A549 (cell line): Measurements from ENCODE around the gene QPCT. TPM values are rescaled to one million over a fixed set of nuclear protein-coding genes. Genes with fewer than 3 reads are reported as not detected.

Experiments used
- ATAC-seq, 2 experiments: fragments of 200-7000 bp in 1 of 2; fragments of >200 bp in 1 of 2; cut with Nextera tagmentation in 1 of 2; cut with Tn5 transposase in 1 of 2; 3 replicates each; pipeline versions ENCODE4 v1.8.0 to v1.9.1; 2018 to 2020; ENCODE audit warnings: mild to moderate bottlenecking in 1 of 2, moderate library complexity in 1 of 2
- CTCF ChIA-PET: fragments of 300-600 bp; sonication (Branson Sonifier 250); formaldehyde crosslinking; extraction: SDS; loops from one replicate; lab custom pipeline; 2021; ENCODE audit warnings: antibody characterized with exemption, inconsistent platforms; lab: Yijun Ruan, JAX
- POLR2A ChIA-PET: fragments of 350-600 bp; formaldehyde crosslinking; extraction: SDS; loops from one replicate; lab custom pipeline; 2021; ENCODE audit warnings: antibody characterized with exemption, inconsistent platforms; lab: Yijun Ruan, JAX
- DNase-seq, 2 experiments: peaks; one replicate each; pipeline versions ENCODE4 v3.0.0 to v3.0.0-alpha.2; 2011 to 2016; ENCODE audit warnings: low read depth in 1 of 2, low spot score in 1 of 2
- FAIRE-seq: peaks from 2 replicates; lab custom pipeline; 2011; peaks lifted over from hg19 to GRCh38; lab: Jason Lieb, UNC
- H3K27ac ChIP-seq, 2 experiments: fragments of >200 bp; sonication (Bioruptor Twin); formaldehyde crosslinking; 3 replicates each; pipeline ENCODE4 v1.5.1; 2016 to 2017
- H3K4me1 ChIP-seq: fragments of >200 bp; sonication (Bioruptor Twin); formaldehyde crosslinking; 3 replicates; pipeline ENCODE4 v1.6.1; 2016
- H3K4me2 ChIP-seq: fragments of >200 bp; sonication (Bioruptor Twin); formaldehyde crosslinking; 3 replicates; pipeline ENCODE4 v1.6.1; 2016
- H3K4me3 ChIP-seq: fragments of >200 bp; sonication (Bioruptor Twin); formaldehyde crosslinking; 3 replicates; pipeline ENCODE4 v1.5.1; 2016
- H3K9me3 ChIP-seq: fragments of >200 bp; sonication (Bioruptor Twin); formaldehyde crosslinking; 3 replicates; pipeline ENCODE4 v1.6.1; 2016
- CEBPB ChIP-seq, 2 experiments: fragments of >200 bp in 1 of 2; sonication (Bioruptor Twin) in 1 of 2; formaldehyde crosslinking in 1 of 2; IDR thresholded peaks; 2 replicates each; pipeline ENCODE4 v1.6.1; 2012 to 2016
- CHD2 ChIP-seq: fragments of 150-350 bp; IDR thresholded peaks from 2 replicates; pipeline ENCODE4 v1.6.1; 2014; ENCODE audit warnings: low read length; ENCODE audit not compliant: partially characterized antibody
- CHD4 ChIP-seq: fragments of 200-600 bp; sonication (generic); IDR thresholded peaks from 2 replicates; pipeline ENCODE4 v1.6.1; 2016; ENCODE audit warnings: antibody characterized with exemption, mild to moderate bottlenecking, borderline replicate concordance
- EHF ChIP-seq: fragments of 250-450 bp; sonication (Bioruptor Pico); IDR thresholded peaks from 2 replicates; pipeline ENCODE4 v1.5.0; 2020; ENCODE audit warnings: mild to moderate bottlenecking
- EP300 ChIP-seq, 2 experiments: fragments of >200 bp; sonication (Bioruptor Twin); formaldehyde crosslinking; IDR thresholded peaks; 2 replicates in 1 of 2; 3 replicates in 1 of 2; pipeline ENCODE4 v1.6.1; 2016 to 2017
- ESRRA ChIP-seq: fragments of 150-350 bp; IDR thresholded peaks from 2 replicates; pipeline ENCODE4 v1.6.1; 2014; ENCODE audit warnings: mild to moderate bottlenecking, low read length, borderline replicate concordance
- FOXS1 ChIP-seq: fragments of 250-450 bp; sonication (Bioruptor Pico); IDR thresholded peaks from 2 replicates; pipeline ENCODE4 v1.5.0; 2020; ENCODE audit warnings: mild to moderate bottlenecking, moderate library complexity
- GATA3 ChIP-seq: IDR thresholded peaks from 2 replicates; pipeline ENCODE4 v1.6.1; 2012; ENCODE audit warnings: borderline replicate concordance
- HDAC2 ChIP-seq: fragments of 200-600 bp; sonication (generic); IDR thresholded peaks from 2 replicates; pipeline ENCODE4 v1.6.1; 2016
- HOXB13 ChIP-seq: fragments of 250-450 bp; sonication (Bioruptor Pico); IDR thresholded peaks from 2 replicates; pipeline ENCODE4 v1.5.0; 2020; ENCODE audit warnings: low read depth, mild to moderate bottlenecking, moderate library complexity
- JUNB ChIP-seq: fragments of >200 bp; sonication (Bioruptor Twin); formaldehyde crosslinking; IDR thresholded peaks from 2 replicates; pipeline ENCODE4 v1.6.1; 2016
- KDM1A ChIP-seq: fragments of 200-600 bp; sonication (generic); IDR thresholded peaks from 2 replicates; pipeline ENCODE4 v1.6.1; 2016; ENCODE audit warnings: low read depth, mild to moderate bottlenecking
- KDM5A ChIP-seq: fragments of 200-600 bp; sonication (generic); IDR thresholded peaks from 2 replicates; pipeline ENCODE4 v1.6.1; 2016; ENCODE audit warnings: antibody characterized with exemption, mild to moderate bottlenecking
- MAFK ChIP-seq: fragments of 450-650 bp; IDR thresholded peaks from 2 replicates; pipeline ENCODE4 v1.6.1; 2014; ENCODE audit not compliant: partially characterized antibody
- MYC ChIP-seq: IDR thresholded peaks from 2 replicates; pipeline ENCODE4 v1.6.1; 2012; ENCODE audit warnings: mild to moderate bottlenecking, inconsistent platforms, low read length, improper control_type of control experiment, borderline replicate concordance
- NPAS2 ChIP-seq: fragments of 250-450 bp; sonication (Bioruptor Pico); IDR thresholded peaks from 2 replicates; pipeline ENCODE4 v1.8.0; 2022; ENCODE audit warnings: mild to moderate bottlenecking, moderate library complexity, borderline replicate concordance
- POLR2A ChIP-seq: IDR thresholded peaks from 2 replicates; pipeline ENCODE4 v1.6.1; 2012; ENCODE audit warnings: mild to moderate bottlenecking, low read length
- POLR2AphosphoS2 ChIP-seq: conservative IDR thresholded peaks from 2 replicates; pipeline ENCODE4 v1.6.1; 2012; ENCODE audit warnings: low read length, improper control_type of control experiment, inconsistent platforms
- SMC3 ChIP-seq: fragments of >200 bp; sonication (Bioruptor Twin); formaldehyde crosslinking; IDR thresholded peaks from 3 replicates; pipeline ENCODE4 v1.6.1; 2018; ENCODE audit warnings: inconsistent platforms
- SREBF2 ChIP-seq: fragments of 450-650 bp; IDR thresholded peaks from 2 replicates; pipeline ENCODE4 v1.6.1; 2014; ENCODE audit warnings: mild to moderate bottlenecking, moderate library complexity
- ZC3H11A ChIP-seq: fragments of 450-650 bp; IDR thresholded peaks from 2 replicates; pipeline ENCODE4 v1.6.1; 2014; ENCODE audit warnings: antibody characterized with exemption, mild to moderate bottlenecking
- ZNF302 ChIP-seq: fragments of 250-450 bp; sonication (Bioruptor Pico); IDR thresholded peaks from 2 replicates; pipeline ENCODE4 v1.9.0; 2021; ENCODE audit warnings: inconsistent platforms, mild to moderate bottlenecking, moderate library complexity
- WGBS: methylation state at CpG from one replicate; pipeline ENCODE4 v1.1.6; 2017; ENCODE audit errors: missing lambda C conversion rate; 5-methylcytosine and 5-hydroxymethylcytosine counted together
- polyA plus RNA-seq, 4 experiments: library from polyadenylated mRNA; depleted of rRNA in 3 of 4; stranded (reverse); fragments of >200 nt; fragmentation: RNase III in 1 of 4; extraction: RNeasy Plus Mini Kit Qiagen cat#74134 plus additional on column Dnase treatment in 1 of 4; gene quantifications; 2 replicates in 3 of 4; 3 replicates in 1 of 4; pipeline ENCODE4 v1.2.3, GENCODE V29; 2011 to 2017
- TF ChIP-seq, protein P1 (sequence below): fragments of >200 bp; sonication (Bioruptor Twin); formaldehyde crosslinking; IDR thresholded peaks from 2 replicates; pipeline ENCODE4 v1.6.1; 2016
- TF ChIP-seq, protein P2 (sequence below): fragments of 200-600 bp; sonication (generic); IDR thresholded peaks from 2 replicates; pipeline ENCODE4 v1.6.1; 2016; ENCODE audit warnings: antibody characterized with exemption, mild to moderate bottlenecking, moderate library complexity
- TF ChIP-seq, protein P3 (sequence below): fragments of >200 bp; sonication (Bioruptor Twin); formaldehyde crosslinking; IDR thresholded peaks from 3 replicates; pipeline ENCODE4 v1.6.1; 2016
- TF ChIP-seq, protein P4 (sequence below): IDR thresholded peaks from 2 replicates; pipeline ENCODE4 v1.6.1; 2012

QPCT gene
- polyA plus RNA-seq, 2 of the 4 experiments (the other 2 are of a cell fraction) = 20.0 to 42.7 TPM

DNA sequence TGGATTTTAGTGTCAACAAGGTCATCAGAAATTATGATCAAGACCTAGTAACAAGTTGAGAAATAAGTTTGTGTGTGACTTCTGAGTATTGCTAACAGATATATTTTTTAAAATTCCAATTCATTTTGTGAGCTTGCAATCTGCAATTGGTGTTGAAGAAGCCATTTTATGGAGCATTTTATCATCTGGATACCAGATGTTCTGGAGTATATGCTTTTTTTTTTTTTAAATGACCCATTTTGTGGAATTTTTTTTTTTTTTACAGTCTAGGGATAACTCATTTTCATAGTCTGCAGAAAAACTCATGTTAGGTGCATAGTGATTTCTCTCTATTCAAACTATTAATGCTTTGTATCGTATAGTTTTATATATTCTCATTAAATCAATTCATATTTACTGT, 12.6 kb downstream of the QPCT start:
- ATAC-seq = no peak
- Histone ChIP-seq H3K4me2 (no peak overlapping the region), H3K4me1 (no peaks in the 10 kb centered on the region), H3K27ac (no peak overlapping the region), H3K4me3 (no peak overlapping the region), H3K9me3 (no peaks in the 10 kb centered on the region)
- ChIA-PET CTCF (interaction anchor here (0.9 to 2.6 kb wide), 2 partner anchors 12 to 521 kb away, joined by 4 to 9 read pairs; no protein-coding TSS in a partner anchor), POLR2A (no interaction called here)
- no peak for TF ChIP-seq MAFK
- TF ChIP-seq CHD2 = no peak
- TF ChIP-seq, protein P1, sequence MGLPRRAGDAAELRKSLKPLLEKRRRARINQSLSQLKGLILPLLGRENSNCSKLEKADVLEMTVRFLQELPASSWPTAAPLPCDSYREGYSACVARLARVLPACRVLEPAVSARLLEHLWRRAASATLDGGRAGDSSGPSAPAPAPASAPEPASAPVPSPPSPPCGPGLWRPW = no peak
- no peak for TF ChIP-seq KDM1A
- no peak for TF ChIP-seq HOXB13
- TF ChIP-seq MYC = no peak
- TF ChIP-seq JUNB = no peak
- no peak for TF ChIP-seq GATA3
- TF ChIP-seq NPAS2 (CRISPR knock-in tag) = no peak
- TF ChIP-seq POLR2AphosphoS2 = no peak
- no peak for TF ChIP-seq POLR2A
- FAIRE-seq = peak; percentile 36
- DNase-seq = no peak
- WGBS = 79% methylated on average over 1 of the region's 1 CpG

DNA sequence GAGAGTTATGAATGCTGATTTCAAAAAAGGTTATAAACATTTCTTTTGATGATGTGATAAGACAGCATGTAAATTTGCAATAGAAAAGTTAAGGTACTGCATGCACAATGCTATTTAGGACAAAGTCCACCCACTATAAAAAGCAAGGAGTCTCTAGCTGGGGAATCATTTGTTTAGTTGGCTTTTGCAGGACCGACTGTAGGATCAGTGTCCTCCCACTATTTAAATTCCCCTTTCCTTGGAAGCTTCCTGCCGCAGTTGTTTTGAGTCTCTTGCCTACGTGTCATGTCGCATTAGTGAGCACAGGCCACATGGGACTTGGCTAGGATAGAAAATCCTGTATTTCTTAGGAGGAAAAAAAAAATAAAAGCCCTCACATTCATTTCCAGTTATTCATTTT, 13.1 kb downstream of the QPCT start:
- Histone ChIP-seq H3K27ac (no peak overlapping the region), H3K4me2 (no peak overlapping the region), H3K4me1 (no peaks in the 10 kb centered on the region), H3K4me3 (no peak overlapping the region), H3K9me3 (no peaks in the 10 kb centered on the region)
- ATAC-seq (no peak), FAIRE-seq (no peak), DNase-seq (no peak)
- TF ChIP-seq, protein P2, sequence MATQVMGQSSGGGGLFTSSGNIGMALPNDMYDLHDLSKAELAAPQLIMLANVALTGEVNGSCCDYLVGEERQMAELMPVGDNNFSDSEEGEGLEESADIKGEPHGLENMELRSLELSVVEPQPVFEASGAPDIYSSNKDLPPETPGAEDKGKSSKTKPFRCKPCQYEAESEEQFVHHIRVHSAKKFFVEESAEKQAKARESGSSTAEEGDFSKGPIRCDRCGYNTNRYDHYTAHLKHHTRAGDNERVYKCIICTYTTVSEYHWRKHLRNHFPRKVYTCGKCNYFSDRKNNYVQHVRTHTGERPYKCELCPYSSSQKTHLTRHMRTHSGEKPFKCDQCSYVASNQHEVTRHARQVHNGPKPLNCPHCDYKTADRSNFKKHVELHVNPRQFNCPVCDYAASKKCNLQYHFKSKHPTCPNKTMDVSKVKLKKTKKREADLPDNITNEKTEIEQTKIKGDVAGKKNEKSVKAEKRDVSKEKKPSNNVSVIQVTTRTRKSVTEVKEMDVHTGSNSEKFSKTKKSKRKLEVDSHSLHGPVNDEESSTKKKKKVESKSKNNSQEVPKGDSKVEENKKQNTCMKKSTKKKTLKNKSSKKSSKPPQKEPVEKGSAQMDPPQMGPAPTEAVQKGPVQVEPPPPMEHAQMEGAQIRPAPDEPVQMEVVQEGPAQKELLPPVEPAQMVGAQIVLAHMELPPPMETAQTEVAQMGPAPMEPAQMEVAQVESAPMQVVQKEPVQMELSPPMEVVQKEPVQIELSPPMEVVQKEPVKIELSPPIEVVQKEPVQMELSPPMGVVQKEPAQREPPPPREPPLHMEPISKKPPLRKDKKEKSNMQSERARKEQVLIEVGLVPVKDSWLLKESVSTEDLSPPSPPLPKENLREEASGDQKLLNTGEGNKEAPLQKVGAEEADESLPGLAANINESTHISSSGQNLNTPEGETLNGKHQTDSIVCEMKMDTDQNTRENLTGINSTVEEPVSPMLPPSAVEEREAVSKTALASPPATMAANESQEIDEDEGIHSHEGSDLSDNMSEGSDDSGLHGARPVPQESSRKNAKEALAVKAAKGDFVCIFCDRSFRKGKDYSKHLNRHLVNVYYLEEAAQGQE = no peak
- TF ChIP-seq EHF (no peak), ZNF302 (CRISPR knock-in tag) (no peak), JUNB (no peak), FOXS1 (CRISPR knock-in tag) (no peak), EP300 (IDR thresholded peaks at IDR 0.05) (no peak), CEBPB (IDR thresholded peaks at IDR 0.05) (no peak), HDAC2 (no peak), POLR2AphosphoS2 (no peak), MAFK (no peak), CHD4 (no peak), SREBF2 (no peak), ESRRA (no peak), SMC3 (no peak), NPAS2 (CRISPR knock-in tag) (no peak)
- 77% methylated on average over 4 of the region's 4 CpGs for WGBS
- POLR2A ChIA-PET = no interaction called here
- CTCF ChIA-PET = interaction anchor here (0.9 to 2.6 kb wide), 2 partner anchors 12 to 520 kb away, joined by 4 to 9 read pairs; no protein-coding TSS in a partner anchor

DNA sequence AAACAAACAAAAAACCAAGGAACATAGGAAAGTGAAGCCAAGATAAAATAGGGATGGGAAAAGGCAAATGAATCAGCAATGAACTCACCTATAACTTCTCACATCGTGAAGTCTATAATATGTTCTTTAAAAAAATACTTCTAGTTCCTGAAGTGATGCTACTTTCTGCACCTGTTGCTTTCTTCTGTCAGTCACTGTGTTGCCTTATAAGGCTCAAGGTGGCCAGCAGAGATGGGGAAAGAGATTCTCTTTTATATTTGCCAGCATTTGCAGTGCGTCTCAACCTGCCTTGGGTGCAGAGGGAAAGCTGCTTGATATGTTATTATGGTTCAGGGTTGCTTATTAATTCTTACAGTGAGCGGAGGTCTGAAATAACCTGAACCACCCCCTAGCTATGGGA, 14.0 kb downstream of the QPCT start:
- no peak for FAIRE-seq
- H3K27ac ChIP-seq = no peak overlapping the region
- ChIA-PET CTCF (interaction anchor here (0.8 to 2.6 kb wide), 3 partner anchors 9 to 519 kb away, joined by 3 to 9 read pairs (median 3); no protein-coding TSS in a partner anchor), POLR2A (interaction anchor here (1.2 kb wide), 1 partner anchor 29 kb away, joined by 5 read pairs; no protein-coding TSS in a partner anchor)
- DNase-seq = no peak
- no peak overlapping the region for H3K4me3 ChIP-seq
- 81% methylated on average over 3 of the region's 3 CpGs for WGBS
- ATAC-seq = no peak
- H3K4me2 ChIP-seq = no peak overlapping the region
- no peaks in the 10 kb centered on the region for H3K9me3 ChIP-seq
- no peaks in the 10 kb centered on the region for H3K4me1 ChIP-seq
- TF ChIP-seq, protein P2 = no peak
- TF ChIP-seq KDM1A (no peak), ZC3H11A (no peak), KDM5A (no peak)
- TF ChIP-seq, protein P3, sequence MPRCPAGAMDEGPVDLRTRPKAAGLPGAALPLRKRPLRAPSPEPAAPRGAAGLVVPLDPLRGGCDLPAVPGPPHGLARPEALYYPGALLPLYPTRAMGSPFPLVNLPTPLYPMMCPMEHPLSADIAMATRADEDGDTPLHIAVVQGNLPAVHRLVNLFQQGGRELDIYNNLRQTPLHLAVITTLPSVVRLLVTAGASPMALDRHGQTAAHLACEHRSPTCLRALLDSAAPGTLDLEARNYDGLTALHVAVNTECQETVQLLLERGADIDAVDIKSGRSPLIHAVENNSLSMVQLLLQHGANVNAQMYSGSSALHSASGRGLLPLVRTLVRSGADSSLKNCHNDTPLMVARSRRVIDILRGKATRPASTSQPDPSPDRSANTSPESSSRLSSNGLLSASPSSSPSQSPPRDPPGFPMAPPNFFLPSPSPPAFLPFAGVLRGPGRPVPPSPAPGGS = no peak
- TF ChIP-seq, protein P4, sequence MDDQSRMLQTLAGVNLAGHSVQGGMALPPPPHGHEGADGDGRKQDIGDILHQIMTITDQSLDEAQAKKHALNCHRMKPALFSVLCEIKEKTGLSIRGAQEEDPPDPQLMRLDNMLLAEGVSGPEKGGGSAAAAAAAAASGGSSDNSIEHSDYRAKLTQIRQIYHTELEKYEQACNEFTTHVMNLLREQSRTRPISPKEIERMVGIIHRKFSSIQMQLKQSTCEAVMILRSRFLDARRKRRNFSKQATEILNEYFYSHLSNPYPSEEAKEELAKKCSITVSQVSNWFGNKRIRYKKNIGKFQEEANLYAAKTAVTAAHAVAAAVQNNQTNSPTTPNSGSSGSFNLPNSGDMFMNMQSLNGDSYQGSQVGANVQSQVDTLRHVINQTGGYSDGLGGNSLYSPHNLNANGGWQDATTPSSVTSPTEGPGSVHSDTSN = no peak
